Liver (tissue), 9 donors: ENCODE results near the gene EDRF1. TPM values are rescaled to one million over a fixed set of nuclear protein-coding genes. Genes with fewer than 3 reads are reported as not detected.

Experiments used
- DNase-seq: peaks from one replicate; pipeline ENCODE4 v3.0.0-alpha.2; 2017; ENCODE audit warnings: low spot score
- H3K27ac ChIP-seq, 2 donors: one replicate each; pipeline ENCODE4 v1.7.0; 2013; ENCODE audit warnings: inconsistent platforms in 2 of 2, low read length in 2 of 2, control low read depth in 1 of 2, low read depth in 1 of 2, mild to moderate bottlenecking in 1 of 2
- H3K27me3 ChIP-seq, 4 donors: one replicate each; pipeline versions ENCODE4 v1.6.1 to v1.7.0; 2013; ENCODE audit warnings: low read length in 3 of 4, inconsistent platforms in 1 of 4, mild to moderate bottlenecking in 1 of 4, moderate library complexity in 1 of 4; ENCODE audit not compliant: control insufficient read depth in 4 of 4, insufficient read depth in 4 of 4
- H3K36me3 ChIP-seq, 4 donors: one replicate each; pipeline versions ENCODE4 v1.6.1 to v1.7.0; 2013; ENCODE audit warnings: low read length in 3 of 4, mild to moderate bottlenecking in 3 of 4, low read depth in 1 of 4, moderate library complexity in 1 of 4; ENCODE audit not compliant: control insufficient read depth in 4 of 4, insufficient read depth in 3 of 4
- H3K4me1 ChIP-seq, 4 donors: one replicate each; pipeline versions ENCODE4 v1.6.1 to v1.7.0; 2013; ENCODE audit warnings: low read length in 3 of 4, mild to moderate bottlenecking in 3 of 4, moderate library complexity in 1 of 4; ENCODE audit not compliant: control insufficient read depth in 4 of 4, insufficient read depth in 4 of 4
- H3K4me3 ChIP-seq, 3 donors: one replicate each; pipeline versions ENCODE4 v1.6.1 to v1.7.0; 2013; ENCODE audit warnings: low read length in 3 of 3, control low read depth in 1 of 3, low read depth in 1 of 3, mild to moderate bottlenecking in 1 of 3
- H3K9ac ChIP-seq, 2 donors: one replicate each; pipeline ENCODE4 v1.7.0; 2013; ENCODE audit warnings: low read length in 2 of 2, mild to moderate bottlenecking in 2 of 2, moderate library complexity in 2 of 2, control low read depth in 1 of 2, low read depth in 1 of 2
- H3K9me3 ChIP-seq, 4 donors: one replicate each; pipeline versions ENCODE4 v1.6.1 to v1.7.0; 2013; ENCODE audit warnings: low read length in 3 of 4; ENCODE audit not compliant: control insufficient read depth in 4 of 4
- EGR1 ChIP-seq, 2 donors: IDR thresholded peaks; 2 replicates each; pipeline ENCODE4 v1.6.1; 2016 to 2018; ENCODE audit warnings: antibody characterized with exemption in 2 of 2, low read depth in 2 of 2
- FOXA1 ChIP-seq: IDR thresholded peaks from 2 replicates; pipeline ENCODE4 v1.6.1; 2016; ENCODE audit warnings: antibody characterized with exemption
- GABPA ChIP-seq, 2 donors: IDR thresholded peaks in 1 of 2; conservative IDR thresholded peaks in 1 of 2; 2 replicates each; pipeline ENCODE4 v1.6.1; 2016; ENCODE audit warnings: antibody characterized with exemption in 2 of 2, mild to moderate bottlenecking in 1 of 2, moderate library complexity in 1 of 2
- HNF4A ChIP-seq, 2 donors: conservative IDR thresholded peaks; 2 replicates each; pipeline ENCODE4 v1.6.1; 2016; ENCODE audit warnings: antibody characterized with exemption in 2 of 2, mild to moderate bottlenecking in 2 of 2
- HNF4G ChIP-seq: IDR thresholded peaks from 2 replicates; pipeline ENCODE4 v1.6.1; 2016; ENCODE audit warnings: antibody characterized with exemption
- JUND ChIP-seq, 2 donors: IDR thresholded peaks; 2 replicates each; pipeline ENCODE4 v1.6.1; 2016; ENCODE audit warnings: antibody characterized with exemption in 2 of 2
- RAD21 ChIP-seq, 2 donors: IDR thresholded peaks; 2 replicates each; pipeline ENCODE4 v1.6.1; 2016; ENCODE audit warnings: antibody characterized with exemption in 2 of 2, mild to moderate bottlenecking in 2 of 2
- RXRA ChIP-seq, 2 donors: IDR thresholded peaks; 2 replicates each; pipeline ENCODE4 v1.6.1; 2017 to 2018; ENCODE audit warnings: antibody characterized with exemption in 2 of 2, mild to moderate bottlenecking in 1 of 2
- YY1 ChIP-seq: IDR thresholded peaks from 2 replicates; pipeline ENCODE4 v1.6.1; 2016; ENCODE audit warnings: antibody characterized with exemption, mild to moderate bottlenecking
- WGBS: extraction: QIAGEN DNeasy Blood & Tissue Kit; methylation state at CpG from one replicate; pipeline ENCODE4 v1.1.7; 2013; 5-methylcytosine and 5-hydroxymethylcytosine counted together
- polyA plus RNA-seq, 2 donors: library from polyadenylated mRNA; stranded (reverse) in 1 of 2; unstranded in 1 of 2; fragments of 200-250 nt in 1 of 2; fragments of >200 nt in 1 of 2; fragmentation: Nextera tagmentation in 1 of 2; extraction: Ambion mirVana in 1 of 2; gene quantifications; one replicate each; pipeline versions ENCODE4 v1.2.1 to v1.2.3, GENCODE V29; 2013 to 2015
- total RNA-seq, 2 donors: library from RNA; depleted of rRNA; stranded (reverse); fragments of >200 nt; gene quantifications; one replicate each; pipeline ENCODE4 v1.2.3, GENCODE V29; 2014
- TF ChIP-seq, protein P1 (sequence below): IDR thresholded peaks from 2 replicates; pipeline ENCODE4 v1.6.1; 2016; ENCODE audit warnings: antibody characterized with exemption, mild to moderate bottlenecking
- TF ChIP-seq, protein P2 (sequence below): IDR thresholded peaks from 2 replicates; pipeline ENCODE4 v1.6.1; 2016; ENCODE audit warnings: antibody characterized with exemption
- TF ChIP-seq, protein P3 (sequence below): IDR thresholded peaks from 2 replicates; pipeline ENCODE4 v1.6.1; 2016; ENCODE audit warnings: antibody characterized with exemption
- TF ChIP-seq, protein P4 (sequence below): fragments of 150-350 bp; IDR thresholded peaks from 2 replicates; pipeline ENCODE4 v1.5.1; 2017; ENCODE audit warnings: improper control_type of control experiment, low read depth, low read length; ENCODE audit not compliant: missing input control
- donor health status: healthy.
- donor health status: healthy.
- donor health status: healthy.
- donor health status: healthy.
- donor health status: healthy.

EDRF1 gene
- total and polyA plus RNA-seq, 4 donors: 3.9 to 17.0 (median 9.2) TPM

DNA sequence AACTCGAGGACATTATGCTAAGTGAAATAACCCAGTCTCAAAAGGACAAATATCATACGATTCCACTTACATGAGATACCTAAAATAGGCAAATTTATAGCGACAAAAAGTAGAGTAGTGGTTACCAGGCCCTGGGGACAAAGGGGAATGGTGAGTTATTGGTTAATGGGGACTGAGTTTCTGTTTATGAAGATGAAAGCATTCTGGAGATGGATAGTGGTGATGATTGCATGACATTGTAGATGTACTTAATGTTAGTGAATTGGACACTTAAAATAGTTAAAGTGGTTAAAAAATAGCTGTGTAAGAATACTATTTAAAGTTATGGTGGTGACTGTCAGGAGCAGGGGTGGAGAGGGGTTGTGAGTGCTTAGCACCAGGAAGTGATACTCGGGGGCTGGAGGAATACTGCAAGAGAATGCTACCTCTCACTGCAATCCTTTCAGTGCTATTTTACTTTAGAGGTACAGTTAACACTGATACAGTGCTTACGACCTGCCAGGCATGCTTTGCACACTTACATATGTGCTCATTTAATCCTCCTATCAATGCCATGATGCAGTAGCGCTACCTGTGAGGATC lies 19.9 kb upstream of the EDRF1 start (continued):
- TF ChIP-seq RXRA (IDR thresholded peaks at IDR 0.05): no peak
- no peak for TF ChIP-seq YY1
- TF ChIP-seq, protein P1, sequence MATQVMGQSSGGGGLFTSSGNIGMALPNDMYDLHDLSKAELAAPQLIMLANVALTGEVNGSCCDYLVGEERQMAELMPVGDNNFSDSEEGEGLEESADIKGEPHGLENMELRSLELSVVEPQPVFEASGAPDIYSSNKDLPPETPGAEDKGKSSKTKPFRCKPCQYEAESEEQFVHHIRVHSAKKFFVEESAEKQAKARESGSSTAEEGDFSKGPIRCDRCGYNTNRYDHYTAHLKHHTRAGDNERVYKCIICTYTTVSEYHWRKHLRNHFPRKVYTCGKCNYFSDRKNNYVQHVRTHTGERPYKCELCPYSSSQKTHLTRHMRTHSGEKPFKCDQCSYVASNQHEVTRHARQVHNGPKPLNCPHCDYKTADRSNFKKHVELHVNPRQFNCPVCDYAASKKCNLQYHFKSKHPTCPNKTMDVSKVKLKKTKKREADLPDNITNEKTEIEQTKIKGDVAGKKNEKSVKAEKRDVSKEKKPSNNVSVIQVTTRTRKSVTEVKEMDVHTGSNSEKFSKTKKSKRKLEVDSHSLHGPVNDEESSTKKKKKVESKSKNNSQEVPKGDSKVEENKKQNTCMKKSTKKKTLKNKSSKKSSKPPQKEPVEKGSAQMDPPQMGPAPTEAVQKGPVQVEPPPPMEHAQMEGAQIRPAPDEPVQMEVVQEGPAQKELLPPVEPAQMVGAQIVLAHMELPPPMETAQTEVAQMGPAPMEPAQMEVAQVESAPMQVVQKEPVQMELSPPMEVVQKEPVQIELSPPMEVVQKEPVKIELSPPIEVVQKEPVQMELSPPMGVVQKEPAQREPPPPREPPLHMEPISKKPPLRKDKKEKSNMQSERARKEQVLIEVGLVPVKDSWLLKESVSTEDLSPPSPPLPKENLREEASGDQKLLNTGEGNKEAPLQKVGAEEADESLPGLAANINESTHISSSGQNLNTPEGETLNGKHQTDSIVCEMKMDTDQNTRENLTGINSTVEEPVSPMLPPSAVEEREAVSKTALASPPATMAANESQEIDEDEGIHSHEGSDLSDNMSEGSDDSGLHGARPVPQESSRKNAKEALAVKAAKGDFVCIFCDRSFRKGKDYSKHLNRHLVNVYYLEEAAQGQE: no peak

DNA sequence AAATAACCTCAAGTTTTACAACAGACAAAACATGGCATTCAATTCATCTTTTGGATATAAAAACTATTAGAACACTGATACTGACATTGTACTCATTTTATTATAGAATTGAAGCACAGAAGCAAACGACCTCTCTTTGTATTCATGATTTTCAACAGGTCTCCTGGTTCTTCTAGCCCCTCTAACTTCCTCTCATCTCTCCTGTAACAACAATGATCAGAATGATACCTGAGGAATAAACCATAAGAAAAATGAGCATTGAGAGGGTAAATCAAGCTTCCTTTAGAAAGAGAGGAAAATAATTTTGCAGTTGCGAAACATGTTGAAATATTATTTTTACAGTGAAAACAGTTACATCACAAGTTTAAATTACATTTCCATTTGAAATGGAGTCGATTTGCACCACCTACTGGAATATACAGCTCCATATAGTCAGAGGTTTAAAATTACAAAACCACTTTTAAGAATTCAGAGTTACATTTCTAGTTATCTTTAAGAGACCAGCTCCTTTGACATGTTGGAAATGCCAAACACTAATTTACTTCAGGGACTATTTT lies 19.1 kb upstream of the EDRF1 start:
- H3K27me3 ChIP-seq: no peaks in the 10 kb centered on the region
- H3K4me3 ChIP-seq: no peak overlapping the region
- no peaks in the 10 kb centered on the region for H3K36me3 ChIP-seq
- H3K9ac ChIP-seq: no peak overlapping the region
- 65% methylated on average over 3 of the region's 3 CpGs for WGBS
- DNase-seq: no peak
- peaks cover 0 to 2% (median 0%) of the 10 kb centered on the region in 4 donors for H3K9me3 ChIP-seq
- no peak overlapping the region for H3K27ac ChIP-seq
- no peaks in the 10 kb centered on the region for H3K4me1 ChIP-seq
- TF ChIP-seq, protein P1: no peak
- TF ChIP-seq HNF4G (no peak), JUND (IDR thresholded peaks at IDR 0.05) (no peak), GABPA (IDR thresholded peaks at IDR 0.05 in 1 of 2, conservative IDR thresholded peaks at IDR 0.05 in 1 of 2) (no peak), FOXA1 (no peak), HNF4A (conservative IDR thresholded peaks at IDR 0.05) (no peak), EGR1 (IDR thresholded peaks at IDR 0.05; ENCODE audit: low read depth in 2 of 2) (no peak), RXRA (IDR thresholded peaks at IDR 0.05) (no peak), RAD21 (IDR thresholded peaks at IDR 0.05) (no peak)
- TF ChIP-seq, protein P2, sequence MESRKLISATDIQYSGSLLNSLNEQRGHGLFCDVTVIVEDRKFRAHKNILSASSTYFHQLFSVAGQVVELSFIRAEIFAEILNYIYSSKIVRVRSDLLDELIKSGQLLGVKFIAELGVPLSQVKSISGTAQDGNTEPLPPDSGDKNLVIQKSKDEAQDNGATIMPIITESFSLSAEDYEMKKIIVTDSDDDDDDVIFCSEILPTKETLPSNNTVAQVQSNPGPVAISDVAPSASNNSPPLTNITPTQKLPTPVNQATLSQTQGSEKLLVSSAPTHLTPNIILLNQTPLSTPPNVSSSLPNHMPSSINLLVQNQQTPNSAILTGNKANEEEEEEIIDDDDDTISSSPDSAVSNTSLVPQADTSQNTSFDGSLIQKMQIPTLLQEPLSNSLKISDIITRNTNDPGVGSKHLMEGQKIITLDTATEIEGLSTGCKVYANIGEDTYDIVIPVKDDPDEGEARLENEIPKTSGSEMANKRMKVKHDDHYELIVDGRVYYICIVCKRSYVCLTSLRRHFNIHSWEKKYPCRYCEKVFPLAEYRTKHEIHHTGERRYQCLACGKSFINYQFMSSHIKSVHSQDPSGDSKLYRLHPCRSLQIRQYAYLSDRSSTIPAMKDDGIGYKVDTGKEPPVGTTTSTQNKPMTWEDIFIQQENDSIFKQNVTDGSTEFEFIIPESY: no peak
- TF ChIP-seq, protein P3, sequence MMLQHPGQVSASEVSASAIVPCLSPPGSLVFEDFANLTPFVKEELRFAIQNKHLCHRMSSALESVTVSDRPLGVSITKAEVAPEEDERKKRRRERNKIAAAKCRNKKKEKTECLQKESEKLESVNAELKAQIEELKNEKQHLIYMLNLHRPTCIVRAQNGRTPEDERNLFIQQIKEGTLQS: no peak
- TF ChIP-seq, protein P4, sequence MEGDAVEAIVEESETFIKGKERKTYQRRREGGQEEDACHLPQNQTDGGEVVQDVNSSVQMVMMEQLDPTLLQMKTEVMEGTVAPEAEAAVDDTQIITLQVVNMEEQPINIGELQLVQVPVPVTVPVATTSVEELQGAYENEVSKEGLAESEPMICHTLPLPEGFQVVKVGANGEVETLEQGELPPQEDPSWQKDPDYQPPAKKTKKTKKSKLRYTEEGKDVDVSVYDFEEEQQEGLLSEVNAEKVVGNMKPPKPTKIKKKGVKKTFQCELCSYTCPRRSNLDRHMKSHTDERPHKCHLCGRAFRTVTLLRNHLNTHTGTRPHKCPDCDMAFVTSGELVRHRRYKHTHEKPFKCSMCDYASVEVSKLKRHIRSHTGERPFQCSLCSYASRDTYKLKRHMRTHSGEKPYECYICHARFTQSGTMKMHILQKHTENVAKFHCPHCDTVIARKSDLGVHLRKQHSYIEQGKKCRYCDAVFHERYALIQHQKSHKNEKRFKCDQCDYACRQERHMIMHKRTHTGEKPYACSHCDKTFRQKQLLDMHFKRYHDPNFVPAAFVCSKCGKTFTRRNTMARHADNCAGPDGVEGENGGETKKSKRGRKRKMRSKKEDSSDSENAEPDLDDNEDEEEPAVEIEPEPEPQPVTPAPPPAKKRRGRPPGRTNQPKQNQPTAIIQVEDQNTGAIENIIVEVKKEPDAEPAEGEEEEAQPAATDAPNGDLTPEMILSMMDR: no peak
